ENCODE measurements around the gene PHLDB2. TPM values are rescaled to one million over a fixed set of nuclear protein-coding genes. Genes with fewer than 3 reads are reported as not detected.

PHLDB2 gene
- total and polyA plus RNA-seq, 2 of the 8 experiments (the other 6 are each of a cell fraction or from before 2014, with no cell fraction given) = 5.8 to 22.6 TPM

DNA sequence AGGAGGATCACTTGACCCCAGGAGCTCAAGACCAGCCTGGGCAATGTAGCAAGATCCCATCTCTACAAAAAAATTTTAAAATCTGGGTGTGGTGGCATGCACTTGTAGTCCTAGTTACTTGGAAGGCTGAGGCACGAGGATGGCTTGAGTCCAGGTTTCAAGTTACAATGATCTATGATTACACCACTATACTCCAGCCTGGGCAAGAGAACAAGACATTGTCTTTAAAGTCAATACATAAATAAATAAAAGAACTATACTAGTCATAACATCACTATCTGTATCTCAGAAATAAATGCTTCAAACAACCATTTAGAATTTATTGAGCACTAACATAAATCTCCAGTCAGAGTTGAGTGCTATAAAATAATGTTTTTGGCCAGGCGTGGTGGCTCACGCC, 8.5 kb upstream of the PHLDB2 start:
- H4K8ac ChIP-seq (ENCODE audit: extremely low read depth, insufficient read depth, low read length) = no peak overlapping the region
- no peak overlapping the region for H4K91ac ChIP-seq (replicated peaks; ENCODE audit: insufficient read length, low read length)
- H3K9ac ChIP-seq (replicated peaks in 1 of 4; ENCODE audit: extremely low read depth in 1 of 4, low read depth in 3 of 4, low read length in 3 of 4) = no peak overlapping the region
- H3K14ac ChIP-seq (ENCODE audit: insufficient read length) = no peak overlapping the region
- H3K18ac ChIP-seq (ENCODE audit: extremely low read depth, low read length) = no peak overlapping the region
- H2AFZ ChIP-seq (ENCODE audit: low read length) = no peak overlapping the region
- WGBS, 2 experiments (ENCODE audit: extremely low coverage in 1 of 2, insufficient coverage in 1 of 2, insufficient read length in 1 of 2, insufficient replicate concordance in 2 of 2, low coverage in 1 of 2, low lambda C conversion rate in 2 of 2, missing lambda C conversion rate in 1 of 2) = 85% methylated on average over 3 of the region's 3 CpGs; no CpG with 5 or more reads in 1 of the 2 experiments
- POLR2A ChIA-PET (ENCODE audit: partially characterized antibody) = interaction anchor here (1.3 kb wide), 1 partner anchor 8 kb away, joined by 4 read pairs; the partner anchor contains the start of gene PHLDB2
- no peak overlapping the region for H2BK12ac ChIP-seq (ENCODE audit: low read depth, low read length)
- no peaks in the 10 kb centered on the region; the same call in 1 of the 2 replicates for H3K23me2 ChIP-seq (ENCODE audit: low read depth, low read length)
- no peak overlapping the region for H3K56ac ChIP-seq (replicated peaks; ENCODE audit: insufficient read length, low read depth, low read length)
- no peaks in the 10 kb centered on the region for H3K9me3 ChIP-seq (ENCODE audit: insufficient read depth in 2 of 2, low read depth in 1 of 2, low read length in 1 of 2)
- H3K36me3 ChIP-seq (ENCODE audit: control insufficient read depth in 2 of 4, insufficient read depth in 4 of 4, low read length in 3 of 4) = no peaks in the 10 kb centered on the region
- H3K4me1 ChIP-seq (replicated peaks in 1 of 4; ENCODE audit: control insufficient read depth in 3 of 4, insufficient read depth in 4 of 4, low read length in 3 of 4) = no peaks in the 10 kb centered on the region
- H3K4me3 ChIP-seq (ENCODE audit: extremely low read depth in 1 of 4, insufficient read depth in 2 of 4, low read depth in 3 of 4, low read length in 4 of 4) = no peak overlapping the region
- H2BK5ac ChIP-seq (ENCODE audit: low read depth, low read length) = no peak overlapping the region
- FAIRE-seq (no peak), DNase-seq (ENCODE audit: low read depth in 1 of 2, low spot score in 2 of 2) (no peak)
- H3K23ac ChIP-seq (ENCODE audit: insufficient read length) = no peak overlapping the region
- CTCF ChIA-PET (ENCODE audit: partially characterized antibody) = interaction anchor here (0.9 kb wide), 1 partner anchor 117 kb away, joined by 4 read pairs; no protein-coding TSS in a partner anchor
- no peaks in the 10 kb centered on the region for H3K79me1 ChIP-seq (ENCODE audit: low read depth, low read length)
- H3K27ac ChIP-seq (ENCODE audit: low read depth, low read length) = no peak overlapping the region
- no peak overlapping the region for H2BK15ac ChIP-seq (ENCODE audit: low read length)
- no peak overlapping the region for H2BK120ac ChIP-seq (replicated peaks; ENCODE audit: low read depth, low read length)
- H3K4me2 ChIP-seq (ENCODE audit: insufficient read depth in 1 of 2, low read depth in 2 of 2, low read length in 2 of 2) = no peak overlapping the region
- H2BK20ac ChIP-seq (ENCODE audit: low read length) = no peak overlapping the region
- no peak overlapping the region for H4K5ac ChIP-seq (ENCODE audit: insufficient read length, low read depth, low read length)
- H2AK5ac ChIP-seq (ENCODE audit: low read depth, low read length) = no peak overlapping the region
- no peaks in the 10 kb centered on the region for H4K20me1 ChIP-seq (replicated peaks in 1 of 2; ENCODE audit: control insufficient read depth in 1 of 2, insufficient read depth in 2 of 2, low read length in 2 of 2)
- no peaks in the 10 kb centered on the region for H3K79me2 ChIP-seq (ENCODE audit: control insufficient read depth in 1 of 2, insufficient read depth in 2 of 2, low read length in 2 of 2)
- no peaks in the 10 kb centered on the region for H3K27me3 ChIP-seq (replicated peaks in 1 of 4; ENCODE audit: control insufficient read depth in 3 of 4, extremely low read depth in 1 of 4, insufficient read depth in 3 of 4, low read length in 3 of 4)
- H3K4ac ChIP-seq (replicated peaks; ENCODE audit: insufficient read length, low read depth, low read length) = no peak overlapping the region
- TF ChIP-seq TAF1 (IDR thresholded peaks at IDR 0.05; ENCODE audit: low read depth, low read length) = no peak
- TF ChIP-seq FOSL1 (IDR thresholded peaks at IDR 0.05; ENCODE audit: insufficient read depth, low read depth, low read length) = no peak
- TF ChIP-seq BACH1 (IDR thresholded peaks at IDR 0.05; ENCODE audit: low read length) = no peak
- TF ChIP-seq CBX5 (IDR thresholded peaks at IDR 0.05; ENCODE audit: low read depth, low read length) = no peak
- no peak for TF ChIP-seq TCF12 (IDR thresholded peaks at IDR 0.05; ENCODE audit: low read depth, low read length)
- no peak for TF ChIP-seq RNF2 (IDR thresholded peaks at IDR 0.05; ENCODE audit: borderline replicate concordance, low read depth, low read length, missing control alignments, poor library complexity, severe bottlenecking)
- no peak for TF ChIP-seq MAFK (IDR thresholded peaks at IDR 0.05; ENCODE audit: low read depth, low read length)
- TF ChIP-seq SUZ12 (IDR thresholded peaks at IDR 0.05; ENCODE audit: low read length) = no peak
- TF ChIP-seq CHD2 (IDR thresholded peaks at IDR 0.05; ENCODE audit: low read length) = no peak
- TF ChIP-seq KDM1A (IDR thresholded peaks at IDR 0.05; ENCODE audit: borderline replicate concordance, low read length) = no peak
- TF ChIP-seq, protein P1, sequence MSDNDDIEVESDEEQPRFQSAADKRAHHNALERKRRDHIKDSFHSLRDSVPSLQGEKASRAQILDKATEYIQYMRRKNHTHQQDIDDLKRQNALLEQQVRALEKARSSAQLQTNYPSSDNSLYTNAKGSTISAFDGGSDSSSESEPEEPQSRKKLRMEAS (IDR thresholded peaks at IDR 0.05) = no peak
- TF ChIP-seq GABPA (IDR thresholded peaks at IDR 0.05; ENCODE audit: borderline replicate concordance, insufficient read depth, low read length) = no peak
- no peak for TF ChIP-seq JUND (IDR thresholded peaks at IDR 0.05; ENCODE audit: low read length)
- TF ChIP-seq BRCA1 (IDR thresholded peaks at IDR 0.05; ENCODE audit: low read depth, low read length) = no peak
- TF ChIP-seq POLR2AphosphoS5 (IDR thresholded peaks at IDR 0.05; ENCODE audit: low read depth, low read length) = no peak
- TF ChIP-seq SIRT6 (IDR thresholded peaks at IDR 0.05; ENCODE audit: low read length) = no peak

Data from H1 (cell line).